ENCODE results near the gene ZNF286A.

- TF ChIP-seq CTCF (conservative IDR thresholded peaks at IDR 0.05; ENCODE audit: low read length) (no peak), EZH2phosphoT487 (IDR thresholded peaks at IDR 0.05; ENCODE audit: borderline replicate concordance, low read depth, low read length) (no peak)
These were observed 42.1 kb downstream of the ZNF286A start for GRCh38 chr17:15741624-15742023.

Measured in OCI-LY7 (cell line).